Eye (tissue), 1 donor: ENCODE results near the gene NUDT1.

Experiments
- DNase-seq: peaks from one replicate; pipeline ENCODE4 v3.0.0-alpha.2; 2015

Gene NUDT1

DNA sequence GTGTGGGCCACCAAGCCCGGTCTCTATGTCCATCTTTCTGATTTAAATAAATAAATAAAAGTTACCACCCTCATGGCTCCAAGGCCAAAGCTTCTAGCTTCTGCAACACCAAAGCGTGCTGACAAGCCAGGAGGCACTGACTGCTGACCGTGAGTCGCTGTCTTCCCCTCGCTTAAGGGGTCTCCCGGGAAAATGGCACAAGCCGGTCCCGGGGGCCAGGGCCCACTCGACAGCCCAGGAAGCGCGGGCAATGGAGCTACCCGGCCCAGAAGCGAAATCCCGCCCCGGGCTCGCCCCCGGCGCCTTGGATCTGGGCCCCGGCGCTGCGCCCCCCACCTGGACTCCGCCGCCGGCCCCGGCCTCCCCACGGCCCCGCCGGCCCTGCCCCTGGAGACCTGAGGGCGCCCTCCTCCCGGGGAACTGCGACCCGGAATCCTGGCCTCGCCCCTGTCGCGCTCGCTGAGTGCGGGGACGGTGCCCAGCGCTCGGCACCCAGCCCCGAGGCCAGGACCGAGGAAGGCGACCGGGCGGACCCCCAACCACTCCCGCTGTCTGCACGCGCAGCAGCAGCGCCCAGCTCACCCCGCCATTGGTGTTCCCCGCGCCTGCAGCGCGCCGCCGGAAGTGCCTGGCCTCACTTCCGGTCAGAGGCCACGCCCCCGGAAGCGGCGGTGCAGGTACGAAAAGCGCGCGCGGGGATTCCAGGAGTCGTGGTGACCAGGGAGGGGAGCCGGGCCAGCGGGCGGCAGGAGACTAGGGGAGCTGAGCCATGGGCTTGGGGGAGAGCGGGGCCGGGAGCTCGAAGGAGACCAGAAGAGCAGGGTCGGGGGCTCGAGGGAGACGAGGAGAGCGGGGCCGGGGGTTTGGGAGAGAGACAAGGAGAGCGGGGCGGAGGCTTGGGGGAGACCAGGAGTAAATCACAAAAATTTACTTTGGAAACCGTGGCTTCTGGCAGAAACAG is at the start of gene NUDT1, which contains the start of gene MRM2:
NUDT1 (plus strand) TSS at position 647 of the 961 bp plus-strand sequence. CDS start 2,349 bp downstream, outside the sequence.
MRM2 (minus strand) TSS at position 626 of the 961 bp plus-strand sequence; CDS start at position 590, 36 bp downstream.
- peak; percentile 93 for DNase-seq

DNA sequence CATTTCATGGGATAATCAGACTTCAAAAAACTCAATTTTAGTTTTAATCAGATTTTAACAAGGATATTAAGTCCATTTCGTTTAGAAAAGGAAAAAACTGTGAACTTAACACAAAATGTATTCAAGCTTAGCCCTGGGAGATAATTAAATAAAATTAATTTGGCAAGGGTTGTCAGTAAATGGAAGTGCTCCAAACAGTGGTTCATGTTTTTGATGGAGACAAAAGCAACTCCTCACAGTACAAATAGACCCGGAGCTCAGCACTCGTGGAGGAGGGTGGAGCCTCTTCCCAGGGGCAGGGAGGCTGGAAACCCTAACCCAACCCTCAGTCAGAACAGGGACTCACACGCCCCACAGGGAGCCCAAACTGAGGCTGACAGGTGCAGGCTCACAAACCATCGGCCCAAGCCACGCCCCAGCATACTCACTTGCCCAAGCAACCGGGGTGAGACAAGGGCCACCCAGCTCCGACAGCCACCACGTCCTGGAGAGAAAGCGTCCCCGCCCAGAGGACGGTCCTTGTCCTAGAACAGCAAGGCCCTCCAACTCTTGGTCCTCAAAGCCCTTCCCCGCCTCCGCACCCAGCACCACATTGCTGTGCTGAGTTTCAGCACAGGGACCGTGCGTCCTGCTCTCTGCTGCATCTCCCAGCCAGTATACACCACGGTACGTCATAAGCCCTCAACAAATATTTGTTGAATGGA is 49.0 kb upstream of the NUDT1 start:
- no peak for DNase-seq

DNA sequence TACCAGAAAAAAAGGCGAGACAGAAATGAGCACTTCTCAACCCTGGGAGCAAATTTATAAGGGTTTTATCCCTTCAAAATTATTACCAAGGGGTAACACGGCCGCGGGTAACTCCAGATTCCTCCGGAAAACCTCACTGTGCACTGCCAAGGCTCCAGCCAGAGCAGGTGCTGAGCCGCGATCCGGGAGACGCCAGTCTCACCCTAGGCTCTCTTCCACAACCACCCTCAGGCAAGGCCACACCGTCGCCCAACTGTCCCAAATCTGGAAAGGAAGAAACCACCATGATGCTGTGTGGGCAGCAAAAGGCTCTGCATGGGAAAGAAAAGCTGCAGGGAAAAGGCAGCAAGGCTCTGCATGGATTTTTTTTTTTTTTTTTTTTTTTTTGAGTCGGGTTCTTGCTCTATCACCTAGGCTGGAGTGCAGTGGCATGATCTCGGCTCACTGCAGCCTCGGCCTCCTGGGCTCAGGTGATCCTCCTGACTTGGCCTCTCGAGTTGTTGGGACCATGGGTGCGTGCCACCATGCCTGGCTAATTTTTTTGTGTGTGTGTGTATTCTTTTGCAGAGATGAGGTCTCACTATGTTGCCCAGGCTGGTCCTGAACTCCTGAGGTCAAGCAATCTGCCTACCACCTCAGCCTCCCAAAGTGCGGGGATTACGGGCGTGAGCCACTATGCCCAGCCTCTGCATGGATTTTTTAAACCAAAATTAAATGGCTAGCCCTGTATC is 48.3 kb upstream of the NUDT1 start:
- DNase-seq: no peak

DNA sequence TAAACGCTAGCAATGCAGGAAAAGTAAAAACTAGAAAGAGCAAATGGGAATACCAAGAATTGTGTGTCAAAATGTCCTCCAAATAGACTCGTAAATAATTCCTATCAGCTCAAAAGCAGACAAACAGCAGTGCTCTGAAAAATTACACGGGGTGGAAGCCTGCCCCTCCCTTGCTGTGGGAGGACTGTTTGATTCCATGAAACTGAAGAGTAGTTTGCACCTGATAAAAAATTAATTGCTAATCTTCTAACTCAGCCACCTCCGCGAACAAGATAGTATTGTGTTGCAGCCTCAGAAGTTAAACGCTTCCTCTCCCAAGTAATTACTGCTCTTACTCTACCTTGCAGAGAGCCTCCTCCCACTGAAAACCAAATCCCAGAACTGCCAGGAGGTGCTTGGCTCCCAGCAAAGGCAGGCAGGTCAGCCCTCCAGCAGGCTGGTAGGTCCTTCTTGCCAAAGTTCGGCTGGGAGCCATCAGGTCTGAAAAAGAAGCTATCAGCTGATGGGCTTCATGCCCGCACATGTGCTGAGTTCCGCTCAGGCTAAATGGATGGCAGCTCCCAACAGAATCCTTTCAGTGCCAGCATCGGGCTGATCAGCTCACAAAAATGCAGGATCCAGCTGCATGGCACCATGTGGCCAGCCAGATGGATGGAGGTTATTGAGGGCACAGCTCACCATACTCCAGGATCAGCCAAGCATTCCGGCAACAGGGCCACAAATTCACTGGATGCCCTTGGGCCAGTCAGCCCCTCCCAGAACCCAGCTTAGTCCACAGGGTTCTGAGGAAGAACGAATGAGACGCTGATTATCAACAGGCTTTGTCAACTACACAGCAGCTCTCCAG is 46.4 kb upstream of the NUDT1 start:
- DNase-seq: no peak

DNA sequence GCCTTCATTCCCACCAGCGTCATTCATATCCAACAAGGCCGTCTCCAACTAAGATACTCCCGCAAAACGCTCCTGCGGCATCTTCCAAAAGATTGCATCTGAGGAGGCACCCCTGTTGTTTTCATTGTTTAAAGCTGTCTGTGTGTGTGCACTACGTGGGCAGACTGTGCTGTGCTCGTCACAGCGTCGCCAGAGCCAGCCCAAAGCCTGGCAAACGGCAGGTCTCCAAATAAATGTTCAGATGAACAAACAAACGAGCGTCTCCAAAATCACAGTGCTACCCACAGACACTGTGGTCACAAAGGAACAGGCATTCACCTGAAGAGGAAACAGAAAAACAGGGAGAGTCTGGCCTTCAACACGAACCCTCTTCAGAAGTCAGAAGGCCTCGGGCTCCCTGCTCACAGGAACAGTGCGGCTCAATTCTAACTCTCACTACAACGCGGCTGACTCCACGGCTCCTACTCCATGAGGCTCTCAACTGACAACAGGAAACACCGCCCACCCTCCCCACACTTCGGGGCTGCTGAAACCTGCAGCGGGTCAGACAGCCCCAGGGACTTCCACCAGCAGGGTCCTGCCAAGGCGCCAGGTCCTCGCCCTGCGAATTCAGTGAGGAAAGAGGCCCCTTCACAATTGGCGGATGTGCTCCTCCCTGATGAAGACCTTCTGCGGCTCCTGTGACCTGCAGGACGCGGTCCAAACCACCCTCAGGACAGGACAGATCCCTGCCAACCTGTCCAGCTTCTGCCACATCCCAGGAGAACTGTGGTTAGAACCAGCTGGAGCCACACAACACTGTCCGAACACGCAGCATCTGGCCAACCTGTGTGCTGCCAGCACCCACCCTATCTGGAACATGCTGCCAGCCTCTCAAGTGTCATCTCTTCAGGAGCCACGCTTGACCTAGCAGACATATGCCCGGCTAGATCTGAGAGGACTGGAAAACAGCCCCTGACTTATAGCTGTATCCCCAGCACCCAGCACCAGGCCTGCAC is 45.3 kb upstream of the NUDT1 start:
- no peak for DNase-seq

DNA sequence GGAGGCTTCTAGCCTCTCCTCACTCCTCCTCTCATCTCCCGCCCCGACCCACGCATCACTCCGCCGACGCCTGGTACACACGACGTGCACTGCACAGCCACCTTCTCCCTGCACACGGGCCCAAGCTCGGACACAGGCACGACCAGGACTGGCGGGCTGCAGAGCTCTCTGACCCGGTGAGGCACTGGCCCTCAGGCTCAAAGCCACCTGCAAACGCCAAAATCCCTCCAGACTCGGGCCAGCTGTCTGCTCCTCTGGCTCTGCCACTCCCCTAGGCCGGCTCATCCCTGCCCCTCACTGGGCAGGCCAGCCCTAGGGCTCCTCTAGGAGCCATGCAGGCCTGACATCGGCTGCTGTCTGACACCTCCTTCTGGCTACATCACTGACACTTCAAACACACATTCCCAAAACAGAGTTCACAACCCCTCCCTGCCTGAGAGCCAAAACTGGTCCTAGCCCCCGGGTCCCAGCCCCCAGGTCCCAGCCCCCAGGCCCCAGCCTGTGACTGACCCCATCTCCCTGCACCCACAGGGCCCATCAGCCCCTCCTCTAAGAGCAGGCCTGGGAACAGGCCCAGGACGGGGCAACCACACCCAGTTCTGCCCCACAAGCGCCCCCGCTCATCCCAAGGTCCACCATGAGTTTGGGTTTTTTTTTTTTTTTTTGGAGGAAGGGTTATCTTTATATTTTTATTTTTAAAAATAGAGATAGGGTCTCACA is 44.4 kb upstream of the NUDT1 start:
- no peak for DNase-seq

DNA sequence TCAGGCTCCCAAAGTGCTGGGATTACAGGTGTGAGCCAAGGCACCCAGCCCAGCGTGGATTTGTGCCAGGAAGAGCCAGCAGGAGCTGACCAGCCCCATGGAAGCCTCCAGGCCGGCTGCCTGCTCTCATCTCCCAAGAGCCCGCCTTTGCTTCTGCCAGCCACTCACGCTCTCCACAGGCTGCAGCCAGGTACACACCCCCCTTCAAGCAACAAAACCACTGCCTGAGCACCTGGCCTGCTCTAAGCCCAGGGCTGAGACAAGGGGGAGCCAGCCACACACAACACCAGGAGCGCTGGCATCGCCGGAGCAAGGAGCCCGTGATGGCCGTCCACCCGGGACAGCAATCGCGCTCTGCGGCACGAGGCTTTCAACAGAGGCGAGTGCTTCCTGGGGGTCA is 43.8 kb upstream of the NUDT1 start:
- no peak for DNase-seq

DNA sequence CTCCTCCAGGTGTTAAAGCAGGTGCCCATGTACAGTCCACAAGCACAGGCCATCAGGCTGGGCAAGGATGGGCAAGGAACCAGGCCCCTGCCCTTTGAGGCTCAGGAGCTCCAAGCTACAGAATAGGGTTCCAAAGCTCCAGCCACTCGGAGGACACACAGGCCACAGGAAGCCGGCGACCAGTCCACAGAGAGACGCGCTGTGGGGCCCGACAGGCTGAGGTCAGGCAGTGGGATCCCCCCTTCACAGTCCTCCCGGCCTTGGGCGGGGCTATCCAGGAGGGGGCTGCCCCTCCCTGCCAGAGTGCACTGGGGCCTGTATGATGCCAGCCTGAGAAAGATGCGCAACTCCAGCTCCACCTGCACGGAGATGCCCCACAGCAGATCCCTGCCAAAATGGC is 43.3 kb upstream of the NUDT1 start:
- DNase-seq: no peak

DNA sequence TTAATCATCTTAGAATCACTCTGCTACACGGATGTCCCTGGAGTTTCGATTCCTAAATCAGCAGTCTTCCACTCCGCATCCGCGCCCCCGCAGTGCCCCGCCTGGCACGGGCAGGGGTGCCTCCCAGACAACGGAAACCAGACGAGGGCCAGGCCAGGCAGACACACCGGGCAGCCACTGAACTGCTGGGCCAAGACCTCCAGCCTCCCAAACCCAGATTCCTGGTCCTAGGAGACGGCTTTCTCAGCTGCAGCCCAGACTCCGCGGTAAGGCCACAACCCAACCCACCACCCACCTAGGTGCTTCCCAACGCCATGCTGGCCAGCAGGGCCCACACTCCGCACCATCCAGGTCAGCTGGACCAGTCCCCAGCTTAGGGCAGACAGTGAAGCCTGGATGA is 42.5 kb upstream of the NUDT1 start:
- no peak for DNase-seq

DNA sequence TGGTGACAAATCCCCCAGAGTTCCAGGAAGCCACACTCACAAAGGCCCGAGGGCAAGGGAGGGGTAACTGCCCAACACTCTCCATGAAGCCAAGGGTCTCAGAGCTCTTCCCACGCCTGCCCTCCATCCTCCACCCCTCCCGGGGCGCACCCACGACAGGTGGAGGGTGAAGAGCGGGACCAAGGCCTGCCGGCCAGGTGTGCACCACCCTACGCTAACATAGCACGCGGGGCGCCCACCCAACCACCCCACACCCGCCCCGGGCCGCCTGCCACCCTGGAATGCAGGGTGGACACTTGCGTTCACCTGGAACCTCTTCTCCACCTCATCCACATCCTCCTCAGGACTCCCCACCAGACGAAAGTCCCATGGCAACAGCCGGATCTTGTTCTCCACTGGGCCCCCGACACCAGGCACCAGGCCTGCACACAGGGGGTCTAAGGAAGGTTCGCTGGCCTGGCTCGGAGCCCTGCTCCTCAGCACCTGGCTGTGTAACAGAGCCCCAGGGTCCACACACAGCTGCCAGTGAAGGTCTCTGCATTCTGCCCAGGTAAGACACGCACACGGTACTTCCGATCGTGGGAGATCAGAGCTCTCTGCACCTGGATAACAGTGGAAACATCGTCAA is 42.0 kb upstream of the NUDT1 start:
- DNase-seq: no peak

DNA sequence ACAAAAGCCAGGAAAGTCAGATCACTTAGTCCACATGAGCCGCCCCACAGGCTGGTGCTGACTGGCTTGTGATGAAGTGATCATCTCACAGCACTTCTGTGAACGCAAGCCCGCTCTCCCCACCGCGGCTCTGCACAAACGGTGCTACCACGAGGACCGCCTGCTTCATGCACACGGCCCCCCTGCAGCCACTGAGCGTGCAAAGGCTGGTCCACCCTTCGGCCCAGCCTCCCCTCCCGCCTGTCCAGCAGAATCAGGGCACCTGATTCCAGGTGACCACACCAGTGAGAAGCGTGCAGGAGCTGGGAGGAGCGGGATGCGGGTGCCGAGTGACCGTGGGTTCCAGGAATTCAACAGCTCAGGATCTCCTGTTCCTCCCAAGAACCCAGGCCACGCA is 41.4 kb upstream of the NUDT1 start:
- no peak for DNase-seq

DNA sequence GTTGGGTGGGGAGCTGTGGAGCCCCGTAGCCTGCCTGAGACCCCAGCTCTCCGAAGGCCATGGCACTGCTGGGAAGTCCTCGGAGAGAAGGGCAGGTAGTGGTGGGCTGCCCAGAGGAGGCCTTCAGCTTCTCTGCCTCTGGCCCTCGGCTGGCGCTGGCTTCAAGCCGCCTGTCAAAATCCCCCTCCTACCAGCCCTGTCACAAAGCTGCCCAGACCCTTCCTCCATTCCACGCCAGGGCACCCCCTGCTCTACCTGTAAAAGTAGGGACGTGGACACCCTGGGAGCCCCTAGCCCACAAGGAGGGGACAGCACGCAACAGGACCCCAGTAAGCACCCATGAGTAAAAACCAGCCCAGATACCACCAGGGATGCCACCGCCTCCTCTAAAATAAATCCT is 40.9 kb upstream of the NUDT1 start:
- no peak for DNase-seq

DNA sequence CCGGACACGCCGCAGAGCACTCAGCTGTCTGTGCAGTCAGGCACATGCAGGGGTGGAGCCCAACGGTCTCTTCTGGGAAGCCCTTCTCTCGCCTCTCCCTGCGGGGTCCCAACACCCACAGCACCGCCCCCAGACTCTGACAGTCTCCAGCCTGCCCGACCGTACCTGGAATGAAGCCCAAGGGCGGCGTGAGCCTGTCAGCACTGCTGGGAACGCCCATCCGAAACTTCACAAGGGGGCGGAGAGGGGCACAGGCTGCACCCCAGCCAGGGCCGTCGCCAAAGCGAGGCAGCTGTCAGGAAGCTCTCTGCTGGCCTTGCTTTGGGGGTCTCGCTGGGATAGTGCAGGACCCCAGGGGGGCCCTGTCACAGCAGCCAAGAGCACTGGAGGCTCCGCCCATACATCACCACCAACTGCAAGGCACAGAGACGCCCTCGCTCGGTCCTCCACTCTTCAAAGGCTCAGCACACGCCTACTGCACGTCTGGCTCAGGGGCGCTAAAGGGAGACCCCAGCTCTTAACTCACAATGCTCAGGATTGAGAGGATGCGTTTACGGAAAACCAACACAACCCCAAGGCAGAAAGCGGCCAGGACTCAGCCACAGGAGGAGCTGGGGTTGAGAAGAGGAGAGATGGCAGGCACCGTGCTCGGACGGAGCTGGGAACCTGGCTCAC is 40.2 kb upstream of the NUDT1 start:
- DNase-seq: no peak

DNA sequence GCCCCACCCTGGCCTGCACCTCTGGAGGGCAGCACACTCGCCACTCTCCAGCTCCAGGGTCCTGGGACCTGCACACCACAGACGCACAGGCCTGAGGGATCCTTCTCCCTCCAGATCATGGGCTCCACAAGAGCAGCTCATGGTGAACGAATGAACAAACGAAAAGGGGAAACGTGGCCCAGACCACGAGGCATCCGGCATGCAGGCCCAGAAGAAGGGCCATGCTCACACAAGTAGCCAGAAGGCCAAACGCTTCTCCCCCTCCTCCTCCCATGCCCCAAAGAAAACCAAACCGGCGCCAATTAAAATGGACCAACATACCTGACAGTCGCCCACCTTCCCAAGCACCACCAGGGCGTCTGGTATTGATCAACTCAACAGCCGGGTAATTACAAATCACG is 39.7 kb upstream of the NUDT1 start:
- DNase-seq: no peak

DNA sequence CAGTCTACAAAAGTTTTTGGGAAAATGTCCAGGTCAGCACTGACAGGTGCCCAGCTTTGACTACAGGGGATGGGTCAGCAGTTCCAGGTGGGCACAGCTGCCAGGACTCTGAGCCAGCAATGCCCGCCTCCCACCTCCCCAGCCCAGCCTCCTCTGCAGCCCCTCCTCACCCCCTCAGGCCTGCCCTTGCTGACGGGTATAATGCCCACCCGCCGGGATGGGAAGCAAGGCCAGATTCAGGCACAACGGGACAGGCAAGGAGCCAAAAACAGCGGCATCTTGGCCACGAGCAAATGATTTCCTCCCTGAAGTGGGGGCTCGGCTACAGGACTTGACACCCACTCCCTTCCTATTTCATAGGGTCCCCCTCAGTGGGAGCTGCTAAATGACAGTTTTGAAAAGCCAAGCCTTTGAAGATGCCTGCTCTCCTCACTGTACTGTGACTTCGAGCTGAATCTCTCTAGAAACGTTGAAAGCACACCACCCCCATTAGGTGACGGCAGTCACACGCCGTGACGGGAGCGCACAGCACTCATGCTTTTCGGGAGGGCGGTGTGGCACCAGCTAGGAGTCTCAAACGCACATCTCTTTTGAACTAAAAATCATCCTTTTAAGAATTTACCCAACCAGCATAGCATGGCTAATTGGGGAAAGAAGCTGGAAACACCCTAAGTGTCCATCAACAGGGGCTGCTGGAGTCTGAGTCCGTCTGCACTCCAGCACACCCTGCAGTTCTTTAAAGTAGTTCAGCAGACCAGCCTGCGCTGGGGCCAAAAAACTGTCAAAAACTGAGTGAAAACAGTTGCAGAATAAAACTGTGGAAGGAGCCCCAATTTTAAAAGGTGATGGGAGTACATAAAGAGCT is 38.9 kb upstream of the NUDT1 start:
- peak; percentile 23 for DNase-seq

DNA sequence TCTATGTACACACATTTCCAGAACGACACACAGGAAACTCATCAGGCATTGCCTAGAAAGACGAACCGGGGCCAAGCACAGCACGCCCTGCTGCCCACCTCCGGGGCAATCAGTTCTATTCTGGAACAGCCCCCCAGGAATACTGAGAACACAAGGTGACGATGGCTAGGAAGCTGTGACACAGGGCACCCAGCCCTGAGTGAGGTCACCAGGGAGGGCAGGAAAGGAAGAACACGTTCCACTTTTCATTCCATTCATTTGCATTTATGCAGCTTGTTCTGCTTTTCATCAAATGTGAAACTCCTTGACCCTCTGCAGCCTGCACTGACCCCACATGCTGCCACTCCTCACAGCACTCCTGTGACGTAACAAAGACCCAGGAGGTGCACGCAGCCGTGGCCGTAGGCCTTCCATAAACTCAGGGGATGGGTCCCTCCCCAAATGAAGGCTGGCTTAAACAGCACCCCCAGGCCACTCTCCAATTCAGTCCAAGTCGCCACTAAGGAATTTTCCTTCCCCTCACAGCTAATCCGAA is 38.2 kb upstream of the NUDT1 start:
- no peak for DNase-seq

DNA sequence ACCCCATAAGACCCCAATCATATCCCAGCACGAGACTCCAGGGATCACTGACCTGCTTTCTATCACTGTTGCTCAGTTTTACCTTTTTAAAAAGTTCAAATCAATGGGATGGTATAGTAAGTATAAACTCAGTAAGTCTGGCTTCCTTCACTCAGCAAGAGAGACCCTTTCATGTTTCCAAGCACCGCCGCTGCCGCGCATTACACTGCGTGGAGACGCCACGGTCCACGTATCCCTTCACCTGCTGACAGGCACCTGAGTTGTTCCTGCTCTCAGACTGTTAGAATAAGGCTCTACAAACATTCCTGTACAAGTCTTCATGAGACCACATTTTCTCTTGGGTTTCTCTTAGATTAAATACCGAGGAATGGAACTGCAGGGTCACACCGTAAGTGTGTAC is 37.6 kb upstream of the NUDT1 start:
- DNase-seq: no peak
